ENCODE measurements around the gene MRAS.
"Not testable (repeated sequence)": the region's sequence is repeated elsewhere in the genome, so short reads cannot be mapped to it uniquely, and the experiment has no call there.

Gene MRAS

DNA sequence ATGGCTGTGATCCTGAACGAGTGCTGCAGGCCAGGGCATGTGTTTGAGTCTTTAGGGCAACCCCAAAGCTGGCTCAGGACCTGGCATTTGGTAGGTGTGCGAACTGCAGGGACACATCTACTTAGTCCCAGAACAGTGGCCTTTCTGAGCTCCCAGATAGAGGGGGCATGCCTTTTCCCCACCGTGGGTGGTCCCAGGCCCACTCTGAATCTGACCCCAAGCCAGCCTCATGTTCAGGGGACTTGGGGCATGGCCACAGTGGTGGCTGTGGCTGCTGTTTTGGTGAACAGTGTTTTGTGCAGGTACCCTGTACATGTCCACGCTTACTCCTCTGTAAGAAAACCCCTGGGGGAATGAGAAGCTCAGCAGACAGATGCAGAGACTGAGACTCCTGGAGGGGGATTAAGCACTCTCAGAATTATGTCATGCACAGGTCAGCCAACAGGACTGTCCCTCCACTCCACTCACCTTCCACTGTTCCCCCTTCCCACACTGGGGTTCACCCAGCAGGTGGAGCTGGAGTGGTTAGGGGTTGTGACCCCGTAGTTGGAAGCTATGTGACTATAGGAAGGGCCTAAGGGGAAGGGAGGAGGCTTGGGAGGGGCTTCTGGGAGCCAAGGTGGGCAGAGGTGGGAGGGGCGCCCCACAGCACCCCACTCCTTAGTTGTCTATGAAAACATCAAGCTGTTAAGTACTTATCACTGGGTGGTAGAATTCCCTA, 102.5 kb downstream of the MRAS start:
- no peak for DNase-seq

DNA sequence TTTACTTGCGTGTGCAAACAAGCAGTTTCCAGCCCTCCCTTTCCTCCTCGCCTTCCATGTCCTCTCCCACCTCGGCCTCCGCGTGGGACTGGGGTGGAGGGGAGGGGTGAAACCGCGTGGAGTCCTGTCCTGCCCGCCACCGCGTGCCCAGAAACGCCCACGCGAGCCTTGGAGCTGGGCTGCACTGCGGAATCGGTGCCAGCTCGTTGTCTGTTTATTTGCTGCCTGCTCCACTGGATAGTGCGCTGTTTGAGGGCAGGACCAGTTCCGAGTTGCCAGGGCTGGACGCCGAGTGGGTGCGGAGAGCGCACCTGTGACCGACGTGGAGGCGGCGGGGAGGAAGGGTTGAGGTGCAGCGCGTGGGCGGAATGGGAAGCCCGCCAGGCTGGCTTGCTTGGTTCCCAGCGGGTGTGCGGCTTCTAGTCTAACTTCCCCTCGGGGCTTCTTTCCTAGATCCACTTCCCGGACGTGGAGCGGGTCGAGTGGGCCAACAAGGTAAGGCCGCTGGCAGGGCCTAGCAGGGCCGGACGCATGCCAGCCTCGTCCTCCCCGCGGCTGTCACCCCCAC, 103.3 kb downstream of the MRAS start:
- DNase-seq: no peak

DNA sequence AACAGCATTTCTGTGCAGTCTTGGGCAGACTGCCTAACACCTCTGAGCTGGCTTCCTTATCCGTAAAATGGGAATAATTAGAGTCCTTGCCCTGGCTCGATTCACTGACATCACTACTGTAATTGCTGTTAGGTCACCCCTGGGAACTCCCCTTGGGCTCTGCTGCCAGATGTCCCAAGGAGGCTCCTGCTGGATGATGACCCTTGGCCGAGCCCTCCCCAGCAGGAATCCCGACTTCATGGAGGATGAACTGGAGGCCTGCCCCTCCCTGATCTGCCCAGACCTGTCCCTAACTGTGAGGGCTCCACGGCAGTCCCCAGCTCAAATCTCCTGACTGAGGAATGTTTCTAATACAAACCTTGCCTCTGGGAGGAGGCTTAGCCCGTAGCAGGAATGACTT, 104.1 kb downstream of the MRAS start:
- no peak for DNase-seq

DNA sequence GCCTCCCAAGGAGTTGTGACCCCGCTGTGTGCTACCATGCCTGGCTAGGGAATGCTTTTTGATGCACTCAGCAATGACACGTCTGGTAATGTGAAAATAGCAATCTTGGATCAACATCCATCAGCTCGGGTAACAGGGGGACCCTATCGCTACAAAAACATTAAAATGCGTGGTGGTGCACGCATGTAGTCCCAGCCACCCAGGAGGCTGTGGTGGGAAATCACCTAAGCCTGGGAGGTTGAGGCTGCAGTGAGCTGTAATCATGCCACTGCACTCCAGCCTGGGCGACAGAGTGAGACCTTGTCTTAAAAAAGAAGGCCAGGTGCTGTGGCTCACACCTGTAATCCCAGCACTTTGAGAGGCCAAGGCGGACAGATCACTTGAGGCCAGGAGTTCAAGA, 105.6 kb downstream of the MRAS start:
- DNase-seq: not testable (repeated sequence)

All from activated CD4-positive, alpha-beta T cell treated with anti-CD3 and anti-CD28 coated beads for 4 hours (primary cell).